K562 (cell line): Measurements from ENCODE around the gene HPGDS.

ENCODE experiments used
- BRD9 ChIP-seq: fragments of 450-650 bp; IDR thresholded peaks from 2 replicates; pipeline ENCODE4 v1.6.1; 2018; ENCODE audit warnings: low read depth; ENCODE audit not compliant: partially characterized antibody
- CBX1 ChIP-seq: sonication (generic); IDR thresholded peaks from 2 replicates; pipeline ENCODE4 v1.6.1; 2016; ENCODE audit warnings: antibody characterized with exemption, low read depth, mild to moderate bottlenecking
- POLR2A ChIP-seq: fragments of 450-650 bp; conservative IDR thresholded peaks from 2 replicates; pipeline ENCODE4 v1.6.1; 2016
- POLR2AphosphoS2 ChIP-seq: IDR thresholded peaks from 2 replicates; pipeline ENCODE4 v1.6.1; 2012; ENCODE audit warnings: low read length, improper control_type of control experiment
- RAD21 ChIP-seq, 2 experiments: fragments of 250-450 bp in 1 of 2; fragments of 450-650 bp in 1 of 2; sonication (Bioruptor Pico) in 1 of 2; formaldehyde crosslinking in 1 of 2; IDR thresholded peaks in 1 of 2; conservative IDR thresholded peaks in 1 of 2; 2 replicates each; pipeline versions ENCODE4 v1.4.0 to v1.8.0; 2020 to 2022; ENCODE audit warnings: mild to moderate bottlenecking in 2 of 2, moderate library complexity in 1 of 2

DNA sequence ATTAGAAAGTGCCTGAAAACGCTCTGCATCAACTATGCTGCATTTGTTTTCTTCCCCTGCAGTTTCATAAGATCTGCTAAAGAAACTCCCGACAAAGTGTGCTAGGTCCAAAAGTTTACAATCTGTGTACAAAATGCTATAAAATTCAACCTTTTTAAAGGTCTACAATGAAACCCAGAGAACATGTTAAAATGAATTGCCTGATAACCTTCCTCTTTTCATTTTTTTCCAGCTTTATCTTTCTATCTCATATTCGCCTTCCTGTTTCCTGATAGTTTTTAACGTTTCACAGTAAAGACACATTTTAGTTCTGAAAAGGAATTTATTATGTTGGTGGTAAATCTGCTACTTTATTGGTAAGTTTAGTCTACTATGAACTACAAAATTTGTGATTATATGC is 9.5 kb upstream of the HPGDS start:
- TF ChIP-seq CBX1 = no peak
- no peak for TF ChIP-seq RAD21 (CRISPR knock-in tag; conservative IDR thresholded peaks at IDR 0.05 in 1 of 2, IDR thresholded peaks at IDR 0.05 in 1 of 2)
- no peak for TF ChIP-seq BRD9
- no peak for TF ChIP-seq POLR2A
- no peak for TF ChIP-seq POLR2AphosphoS2
